ENCODE results near the gene NTHL1.

Gene NTHL1

GRCh38 chr16:1998852-1999801 is 48.5 kb downstream of the NTHL1 start:
- in situ Hi-C loops (cut with MboI; ENCODE audit: low sequenced_read_pairs) = no loop called here

GRCh38 chr16:1998360-1998835 is 49.2 kb downstream of the NTHL1 start:
- in situ Hi-C loops (cut with MboI; ENCODE audit: low sequenced_read_pairs) = no loop called here

DNA sequence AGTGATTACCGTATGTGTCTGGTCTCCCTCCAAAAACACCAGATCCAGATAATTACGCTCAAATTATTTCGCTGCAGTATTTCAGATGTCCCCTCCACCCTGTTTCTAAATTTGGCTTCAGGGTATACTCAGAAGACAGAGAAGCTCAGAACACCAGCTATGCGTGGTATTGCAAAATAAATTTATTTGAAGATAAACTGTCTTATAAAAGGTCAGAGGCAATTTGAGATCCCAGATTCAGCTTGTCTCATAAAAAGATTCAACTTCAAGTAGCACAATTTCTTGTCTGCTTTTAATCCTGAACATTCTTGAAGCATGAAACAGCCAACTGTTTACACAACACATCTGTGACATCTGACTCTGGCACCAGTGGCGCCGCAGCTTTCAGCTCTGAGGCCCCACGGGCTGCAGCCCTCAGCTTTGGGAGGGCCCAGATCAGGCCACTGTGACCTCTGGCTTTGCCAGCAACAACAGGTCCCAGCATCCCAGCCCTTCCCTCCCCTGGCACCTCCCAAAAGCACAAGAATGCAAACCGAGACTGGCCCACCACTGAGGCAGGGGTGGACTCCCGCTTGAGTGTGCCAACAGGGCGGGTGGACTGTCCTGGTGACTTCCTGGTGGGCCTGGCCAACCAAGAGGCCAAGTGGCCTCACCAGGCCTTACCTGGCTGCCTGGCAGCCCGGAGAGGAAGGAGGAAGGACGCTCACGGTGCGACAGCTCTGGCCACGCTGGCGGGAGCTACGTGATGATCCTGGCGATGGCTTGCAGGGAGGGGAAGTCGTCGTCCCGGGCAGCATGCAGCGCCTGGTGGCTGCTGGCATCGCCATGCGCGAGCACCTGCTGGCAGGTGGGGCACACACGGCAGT is 49.9 kb downstream of the NTHL1 start:
- in situ Hi-C loops (cut with MboI; ENCODE audit: low sequenced_read_pairs) = no loop called here

DNA sequence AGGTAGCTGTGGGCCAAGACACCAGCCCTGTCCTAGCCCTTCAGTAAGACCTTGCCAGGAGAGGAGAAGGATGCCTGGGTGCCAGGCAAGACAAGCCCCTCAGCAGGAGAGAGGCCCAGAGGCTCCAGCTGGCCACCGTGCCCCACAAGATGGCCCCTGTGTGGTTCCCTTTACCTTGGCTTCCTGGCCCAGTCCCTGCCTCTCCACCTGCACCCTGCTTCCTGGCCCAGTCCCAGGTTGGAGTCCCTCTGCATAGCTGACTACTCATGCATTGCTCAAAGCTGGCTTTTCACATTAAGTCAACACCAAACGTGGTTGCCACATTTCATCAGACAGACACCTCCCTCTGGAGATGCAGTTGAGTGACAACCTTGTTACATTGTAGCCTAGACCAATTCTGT is 53.9 kb downstream of the NTHL1 start:
- in situ Hi-C loops (cut with MboI; ENCODE audit: low sequenced_read_pairs) = no loop called here

DNA sequence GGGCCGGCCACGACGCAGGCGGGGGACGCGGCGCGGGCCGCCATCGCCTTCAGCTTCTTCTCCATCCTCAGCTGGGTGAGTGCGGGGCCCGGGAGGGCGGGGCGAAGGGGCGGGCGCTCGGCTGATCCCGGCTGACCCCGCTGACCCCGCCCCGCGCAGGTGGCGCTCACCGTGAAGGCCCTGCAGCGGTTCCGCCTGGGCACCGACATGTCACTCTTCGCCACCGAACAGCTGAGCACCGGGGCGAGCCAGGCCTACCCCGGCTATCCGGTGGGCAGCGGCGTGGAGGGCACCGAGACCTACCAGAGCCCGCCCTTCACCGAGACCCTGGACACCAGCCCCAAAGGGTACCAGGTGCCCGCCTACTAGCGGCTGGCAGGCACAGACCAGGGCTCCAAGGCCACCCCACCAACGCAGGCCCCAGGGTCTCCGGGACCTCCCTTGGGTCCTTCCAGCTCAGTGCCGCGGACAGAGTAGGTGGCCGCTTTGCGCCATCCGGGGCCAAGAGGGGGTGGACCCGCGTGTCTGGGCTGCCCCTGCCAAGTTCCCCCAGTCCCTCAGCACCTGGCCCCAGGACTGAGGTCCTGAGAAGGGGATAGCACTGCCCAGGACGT is 54.8 kb downstream of the NTHL1 start:
- in situ Hi-C loops (cut with MboI; ENCODE audit: low sequenced_read_pairs) = no loop called here

GRCh38 chr16:1991948-1992703 is 55.5 kb downstream of the NTHL1 start:
- in situ Hi-C loops (cut with MboI; ENCODE audit: low sequenced_read_pairs) = no loop called here

DNA sequence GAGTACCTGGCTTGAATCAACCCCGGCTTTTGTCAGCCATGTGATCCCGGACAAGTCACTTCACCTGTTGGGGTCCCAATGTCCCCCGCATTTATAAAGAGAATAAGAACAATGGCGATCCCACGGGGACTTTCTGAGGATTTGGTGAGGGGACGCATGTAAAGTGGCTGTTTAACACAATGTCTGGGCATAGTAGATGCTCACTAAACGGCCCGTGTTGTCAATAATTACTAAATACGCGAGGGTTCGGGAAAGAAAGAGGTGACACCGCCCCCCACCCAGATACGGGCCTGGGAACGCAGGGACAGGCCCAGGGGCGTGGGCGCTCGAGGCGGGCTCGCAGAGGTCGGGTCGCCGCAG is 56.1 kb downstream of the NTHL1 start:
- in situ Hi-C loops (cut with MboI; ENCODE audit: low sequenced_read_pairs) = no loop called here

- in situ Hi-C loops (cut with MboI; ENCODE audit: low sequenced_read_pairs) = no loop called here
Measured at GRCh38 chr16:1991135-1991551, 56.5 kb downstream of the NTHL1 start.

DNA sequence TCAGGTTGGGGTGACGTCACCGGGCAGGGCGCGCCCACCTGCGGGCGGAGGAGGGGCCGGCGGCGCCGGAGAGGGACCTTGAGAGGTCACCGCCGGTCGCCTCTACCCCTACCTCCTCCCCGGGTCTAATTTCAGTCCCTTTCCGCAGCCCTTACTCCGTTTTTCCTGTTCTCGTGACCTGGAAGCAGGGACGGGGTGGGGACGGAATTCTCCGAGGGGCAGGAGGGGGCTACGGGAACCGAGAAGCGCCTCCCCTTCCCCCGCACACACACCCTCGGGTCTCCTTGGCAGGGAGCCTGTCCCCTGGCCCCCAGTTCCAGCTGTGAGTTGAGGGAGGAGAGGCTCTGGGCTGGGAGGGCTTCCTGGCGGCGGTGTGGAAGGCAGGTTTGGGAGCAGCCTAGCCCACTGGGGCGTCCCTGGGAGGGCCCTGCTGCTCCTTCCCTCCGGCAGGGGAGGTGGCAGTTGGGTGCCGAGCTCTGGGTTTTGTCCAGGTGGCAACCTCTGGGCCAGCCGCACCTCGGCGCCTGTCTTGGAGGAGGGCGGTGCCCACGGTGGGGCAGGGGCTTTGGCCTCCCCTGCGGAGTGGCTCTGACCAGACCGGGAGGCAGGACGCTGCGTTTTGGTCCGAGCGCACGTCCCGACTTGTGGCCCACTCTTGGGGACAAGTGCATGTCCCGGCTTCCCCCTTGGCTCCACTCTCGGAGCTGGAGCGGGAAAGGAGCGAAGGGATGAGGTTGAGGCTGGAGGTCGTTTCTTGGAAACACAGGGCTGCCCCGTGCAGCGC is 57.1 kb downstream of the NTHL1 start:
- in situ Hi-C loops (cut with MboI; ENCODE audit: low sequenced_read_pairs) = no loop called here

- in situ Hi-C loops (cut with MboI; ENCODE audit: low sequenced_read_pairs) = no loop called here
Measured at GRCh38 chr16:1990101-1990350, 57.6 kb downstream of the NTHL1 start.
